ENCODE measurements around the gene PAX8. TPM values are rescaled to one million over a fixed set of nuclear protein-coding genes. Genes with fewer than 3 reads are reported as not detected.

PAX8 gene
- total and polyA plus RNA-seq, 2 donors (not counting 1 experiment from before 2014, with no cell fraction given), result 0.26 to 0.50 TPM

GRCh38 chr2:113202305-113203216, 76.2 kb downstream of the PAX8 start:
- Histone ChIP-seq H3K79me2 (ENCODE audit: control insufficient read depth, insufficient read depth, low read length) (no peaks in the 10 kb centered on the region), H2AFZ (ENCODE audit: low read length) (no peak overlapping the region), H3K27me3 (ENCODE audit: control insufficient read depth, insufficient read depth, low read length) (no peaks in the 10 kb centered on the region), H3K9ac (ENCODE audit: insufficient read depth, low read length) (no peak overlapping the region), H3K36me3 (ENCODE audit: control insufficient read depth, insufficient read depth, low read length) (no peaks in the 10 kb centered on the region), H3K4me3 (replicated peaks in 1 of 4; ENCODE audit: control extremely low read depth in 1 of 4, insufficient read depth in 1 of 4, low read depth in 3 of 4, low read length in 4 of 4) (no peak overlapping the region), H3K9me3 (ENCODE audit: control insufficient read depth, insufficient read depth, low read depth, low read length) (no peaks in the 10 kb centered on the region), H3K4me1 (ENCODE audit: control insufficient read depth, extremely low read depth, insufficient read depth, low read length) (no peaks in the 10 kb centered on the region), H3K4me2 (ENCODE audit: extremely low read depth, insufficient read depth, low read length) (no peak overlapping the region), H3K27ac (ENCODE audit: insufficient read depth, low read length) (no peak overlapping the region), H4K20me1 (ENCODE audit: control insufficient read depth, extremely low read depth, insufficient read depth, low read length) (no peaks in the 10 kb centered on the region)
- no peak for DNase-seq (ENCODE audit: low read depth in 2 of 2)
- TF ChIP-seq EZH2 (IDR thresholded peaks at IDR 0.05; ENCODE audit: low read length, missing control alignments), result no peak
- TF ChIP-seq CTCF (conservative IDR thresholded peaks at IDR 0.05 in 1 of 2, IDR thresholded peaks at IDR 0.05 in 1 of 2; ENCODE audit: low read depth in 1 of 2, low read length in 2 of 2), result no peak

GRCh38 chr2:113201496-113202304, 77.0 kb downstream of the PAX8 start:
- Histone ChIP-seq H2AFZ (ENCODE audit: low read length) (no peak overlapping the region), H3K36me3 (ENCODE audit: control insufficient read depth, insufficient read depth, low read length) (no peaks in the 10 kb centered on the region), H3K4me3 (replicated peaks in 1 of 4; ENCODE audit: control extremely low read depth in 1 of 4, insufficient read depth in 1 of 4, low read depth in 3 of 4, low read length in 4 of 4) (no peak overlapping the region), H3K9me3 (ENCODE audit: control insufficient read depth, insufficient read depth, low read depth, low read length) (no peaks in the 10 kb centered on the region), H4K20me1 (ENCODE audit: control insufficient read depth, extremely low read depth, insufficient read depth, low read length) (no peaks in the 10 kb centered on the region), H3K27me3 (ENCODE audit: control insufficient read depth, insufficient read depth, low read length) (no peaks in the 10 kb centered on the region), H3K79me2 (ENCODE audit: control insufficient read depth, insufficient read depth, low read length) (no peaks in the 10 kb centered on the region), H3K9ac (ENCODE audit: insufficient read depth, low read length) (no peak overlapping the region), H3K27ac (ENCODE audit: insufficient read depth, low read length) (no peak overlapping the region), H3K4me2 (ENCODE audit: extremely low read depth, insufficient read depth, low read length) (no peak overlapping the region), H3K4me1 (ENCODE audit: control insufficient read depth, extremely low read depth, insufficient read depth, low read length) (no peaks in the 10 kb centered on the region)
- DNase-seq (ENCODE audit: low read depth in 2 of 2), result no peak
- TF ChIP-seq CTCF (conservative IDR thresholded peaks at IDR 0.05 in 1 of 2, IDR thresholded peaks at IDR 0.05 in 1 of 2; ENCODE audit: low read depth in 1 of 2, low read length in 2 of 2), result no peak
- no peak for TF ChIP-seq EZH2 (IDR thresholded peaks at IDR 0.05; ENCODE audit: low read length, missing control alignments)
